Measurements from ENCODE around the gene HELQ. TPM values are rescaled to one million over a fixed set of nuclear protein-coding genes. Genes with fewer than 3 reads are reported as not detected.
A peak's percentile ranks its signal among the peaks of the same experiment; 100 is the strongest.

HELQ gene
- total RNA-seq, 2 experiments from 2014 or later, result 9.3 to 10.4 TPM

DNA sequence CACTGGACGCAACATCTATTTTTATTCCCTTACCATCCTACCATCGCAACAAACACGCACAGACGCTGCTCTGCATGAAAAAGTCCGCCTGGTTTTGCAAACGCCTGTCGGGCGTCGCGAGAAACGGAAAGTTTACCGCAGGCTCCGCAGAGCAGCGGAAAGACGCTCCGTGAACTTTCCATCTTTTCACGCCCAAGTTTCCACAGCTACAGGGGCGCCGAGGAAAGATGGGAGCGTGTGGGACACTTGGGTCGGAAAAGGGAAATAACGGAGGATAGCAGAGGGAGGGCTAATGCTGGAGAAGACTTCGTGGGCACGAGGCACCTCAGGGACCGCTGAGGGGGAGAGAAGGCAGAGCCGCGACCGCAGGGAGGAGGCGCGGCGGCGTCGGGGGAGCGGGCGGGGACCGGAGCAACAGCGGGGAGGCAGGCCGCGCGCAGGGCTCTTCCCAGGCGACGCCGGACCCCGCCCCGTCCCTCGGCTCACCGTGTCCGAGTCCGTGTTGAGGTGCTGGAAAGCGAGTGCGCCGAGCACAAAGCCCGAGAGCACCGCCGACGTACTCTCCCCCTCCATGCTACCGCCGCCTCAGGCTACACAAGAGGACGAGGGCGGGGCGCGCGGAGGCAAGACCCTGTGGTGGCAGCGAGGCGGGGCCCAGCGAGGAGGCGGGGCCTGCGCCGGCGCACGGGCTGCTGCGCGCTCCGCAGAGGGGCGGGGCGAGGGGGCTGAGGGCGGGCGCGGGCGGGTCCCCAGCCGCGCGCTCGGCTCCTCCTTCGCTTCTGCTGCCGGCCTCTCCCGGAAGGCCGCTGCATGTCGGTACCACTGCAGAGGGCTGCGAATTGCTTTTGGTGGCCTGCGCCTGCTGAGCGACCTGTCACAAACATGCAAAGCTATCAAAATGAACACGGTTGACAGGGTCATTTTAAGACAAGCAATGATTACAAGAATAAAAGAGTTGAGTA lies 29.2 kb upstream of the HELQ start, which contains the start of gene ABRAXAS1:
Gene ABRAXAS1, minus strand, starts transcription at position 601 of the 962 bp plus-strand sequence. Its CDS starts 28 bp downstream, at position 573.
- Mint-ChIP-seq H3K4me3 (peak within 1 kb of the TSS; percentile 93), H3K36me3 (ENCODE audit: low read depth) (peaks cover under 1% of the 10 kb centered on the region), H3K27ac (peak within 1 kb of the TSS; percentile 93), H3K4me1 (ENCODE audit: low read depth) (peaks cover 20% of the 10 kb centered on the region), H3K9me3 (no peaks in the 10 kb centered on the region), H3K27me3 (no peaks in the 10 kb centered on the region)
- TF ChIP-seq, protein P1, sequence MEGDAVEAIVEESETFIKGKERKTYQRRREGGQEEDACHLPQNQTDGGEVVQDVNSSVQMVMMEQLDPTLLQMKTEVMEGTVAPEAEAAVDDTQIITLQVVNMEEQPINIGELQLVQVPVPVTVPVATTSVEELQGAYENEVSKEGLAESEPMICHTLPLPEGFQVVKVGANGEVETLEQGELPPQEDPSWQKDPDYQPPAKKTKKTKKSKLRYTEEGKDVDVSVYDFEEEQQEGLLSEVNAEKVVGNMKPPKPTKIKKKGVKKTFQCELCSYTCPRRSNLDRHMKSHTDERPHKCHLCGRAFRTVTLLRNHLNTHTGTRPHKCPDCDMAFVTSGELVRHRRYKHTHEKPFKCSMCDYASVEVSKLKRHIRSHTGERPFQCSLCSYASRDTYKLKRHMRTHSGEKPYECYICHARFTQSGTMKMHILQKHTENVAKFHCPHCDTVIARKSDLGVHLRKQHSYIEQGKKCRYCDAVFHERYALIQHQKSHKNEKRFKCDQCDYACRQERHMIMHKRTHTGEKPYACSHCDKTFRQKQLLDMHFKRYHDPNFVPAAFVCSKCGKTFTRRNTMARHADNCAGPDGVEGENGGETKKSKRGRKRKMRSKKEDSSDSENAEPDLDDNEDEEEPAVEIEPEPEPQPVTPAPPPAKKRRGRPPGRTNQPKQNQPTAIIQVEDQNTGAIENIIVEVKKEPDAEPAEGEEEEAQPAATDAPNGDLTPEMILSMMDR (IDR thresholded peaks at IDR 0.05), result no peak
- ATAC-seq (peak; percentile 98), DNase-seq (peak; percentile 95)
- ChIA-PET CTCF (interaction anchor here (0.8 to 1.7 kb wide), 3 partner anchors 24 to 155 kb away, joined by 3 to 5 read pairs (median 4); no protein-coding TSS in a partner anchor), POLR2A (interaction anchor here (0.6 to 1.2 kb wide), 14 partner anchors 9 to 200 kb away, joined by 3 to 5 read pairs (median 3); partner anchors contain the start of genes COQ2, HELQ and MRPS18C)
- intact Hi-C loops (cut with micrococcal nuclease), result no loop called here

GRCh38 chr4:83473966-83474365 lies 18.3 kb upstream of the HELQ start:
- no peaks in the 10 kb centered on the region for H3K27me3 Mint-ChIP-seq
- H3K27ac Mint-ChIP-seq, result no peak overlapping the region
- H3K36me3 Mint-ChIP-seq (ENCODE audit: low read depth), result peaks cover 23% of the 10 kb centered on the region
- peaks cover 8% of the 10 kb centered on the region for H3K4me1 Mint-ChIP-seq (ENCODE audit: low read depth)
- POLR2A ChIA-PET, result interaction anchor here (1.2 kb wide), 1 partner anchor 11 kb away, joined by 4 read pairs; the partner anchor contains the start of gene ABRAXAS1
- H3K9me3 Mint-ChIP-seq, result no peaks in the 10 kb centered on the region
- TF ChIP-seq, protein P1 (IDR thresholded peaks at IDR 0.05), result no peak
- intact Hi-C loops (cut with micrococcal nuclease), result no loop called here
- no peak for ATAC-seq
- CTCF ChIA-PET, result no interaction called here
- no peak overlapping the region for H3K4me3 Mint-ChIP-seq
- no peak for DNase-seq

DNA sequence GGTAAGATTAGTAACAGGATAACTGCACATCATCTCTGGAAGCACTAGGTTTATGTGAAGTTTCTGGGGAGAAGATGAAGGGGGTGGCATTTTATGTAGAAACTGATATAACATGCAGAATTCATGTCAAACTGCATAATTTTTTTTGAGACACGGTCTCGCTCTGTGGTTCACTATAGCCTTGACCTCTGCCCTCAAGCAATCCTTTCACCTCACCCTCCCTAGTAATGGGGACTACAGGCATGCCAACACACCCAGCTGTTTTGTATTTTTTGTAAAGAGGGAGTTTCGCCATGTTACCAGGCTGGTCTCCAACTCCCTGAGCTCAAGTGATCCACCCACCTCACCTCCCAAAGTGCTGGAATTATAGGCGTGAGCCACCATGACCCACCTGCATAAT lies 17.8 kb upstream of the HELQ start:
- DNase-seq (no peak), ATAC-seq (no peak)
- peaks cover 24% of the 10 kb centered on the region for H3K36me3 Mint-ChIP-seq (ENCODE audit: low read depth)
- intact Hi-C loops (cut with micrococcal nuclease), result no loop called here
- H3K4me3 Mint-ChIP-seq, result no peak overlapping the region
- CTCF ChIA-PET, result no interaction called here
- no peaks in the 10 kb centered on the region for H3K27me3 Mint-ChIP-seq
- TF ChIP-seq, protein P1 (IDR thresholded peaks at IDR 0.05), result no peak
- no peaks in the 10 kb centered on the region for H3K9me3 Mint-ChIP-seq
- no peak overlapping the region for H3K27ac Mint-ChIP-seq
- peaks cover 8% of the 10 kb centered on the region for H3K4me1 Mint-ChIP-seq (ENCODE audit: low read depth)
- POLR2A ChIA-PET, result interaction anchor here (1.2 kb wide), 1 partner anchor 18 kb away, joined by 4 read pairs; the partner anchor contains the start of genes HELQ and MRPS18C

DNA sequence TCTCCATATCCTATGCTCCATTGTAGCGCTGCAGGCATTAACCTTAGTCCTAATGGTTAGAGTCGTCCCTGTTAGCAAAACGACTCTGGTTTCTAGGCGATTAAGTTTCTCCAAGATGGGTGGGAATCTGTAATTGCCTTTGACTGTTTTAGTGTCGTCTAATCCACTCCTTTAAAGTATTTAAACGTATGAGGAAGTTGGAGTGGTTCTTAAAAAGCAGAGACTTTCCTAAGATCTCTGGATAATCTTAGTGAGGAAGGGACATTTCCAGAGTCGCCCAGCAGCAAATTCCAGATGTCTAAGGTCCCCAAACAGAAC lies 520 bp upstream of the HELQ start:
- no peak for ATAC-seq
- peaks cover 55% of the 10 kb centered on the region for H3K36me3 Mint-ChIP-seq (ENCODE audit: low read depth)

More for the DNA sequence above, 520 bp upstream of the HELQ start:
- Mint-ChIP-seq H3K27ac (peak overlapping the region; percentile 100), H3K4me1 (ENCODE audit: low read depth) (peaks cover 47% of the 10 kb centered on the region), H3K27me3 (no peaks in the 10 kb centered on the region), H3K9me3 (no peaks in the 10 kb centered on the region), H3K4me3 (peak overlapping the region; percentile 100)
- TF ChIP-seq, protein P1 (IDR thresholded peaks at IDR 0.05), result no peak
- POLR2A ChIA-PET, result interaction anchor here (1.0 to 1.2 kb wide), 3 partner anchors 10 to 29 kb away, joined by 3 to 4 read pairs (median 3); partner anchors contain the start of gene ABRAXAS1
- intact Hi-C loops (cut with micrococcal nuclease), result loop anchor here (5.0 to 10.0 kb wide), 3 partner anchors 99 to 421 kb away; partner anchors contain the start of genes COPS4 and COQ2
- no peak for DNase-seq
- CTCF ChIA-PET, result interaction anchor here (2.3 to 2.5 kb wide), 2 partner anchors 12 to 172 kb away, joined by 8 to 9 read pairs; partner anchors contain the start of gene COQ2
